Loucy (cell line): ENCODE measurements around the gene STAC.

Source experiments
- CTCF ChIP-seq: fragments of 200-600 bp; sonication (generic); conservative IDR thresholded peaks from 2 replicates; pipeline ENCODE4 v1.5.1; 2014; ENCODE audit warnings: mild to moderate bottlenecking, antibody characterized with exemption, low read length
- EZH2phosphoT487 ChIP-seq: fragments of 200-600 bp; IDR thresholded peaks from 2 replicates; pipeline ENCODE4 v1.6.1; 2018; ENCODE audit warnings: antibody characterized with exemption, mild to moderate bottlenecking, moderate library complexity, borderline replicate concordance

DNA sequence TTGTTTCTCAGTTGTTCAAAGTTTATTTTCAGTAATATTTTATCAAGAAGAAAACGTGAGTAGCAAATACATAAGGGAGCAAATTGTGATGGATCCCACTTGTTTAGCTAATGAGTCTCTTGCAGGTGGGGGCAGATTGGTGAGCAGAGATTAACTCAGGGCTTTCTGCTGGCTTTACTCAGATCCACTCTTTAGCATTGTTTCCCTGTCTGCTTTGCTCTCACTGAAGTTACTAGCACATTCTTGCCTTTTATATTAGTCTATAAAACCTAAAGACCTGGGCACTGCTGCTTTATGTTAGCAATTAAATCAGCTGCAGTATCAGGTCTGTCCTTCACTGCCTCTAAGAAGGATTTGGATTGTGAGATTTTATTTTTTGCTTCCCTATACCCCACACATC lies 71.5 kb downstream of the STAC start:
- TF ChIP-seq CTCF (no peak), EZH2phosphoT487 (no peak)
